OCI-LY3 (cell line): ENCODE measurements around the gene PSMD9.

Source experiments
- H2AFZ ChIP-seq: fragments of 200-600, 300-600 bp; shearing (Covaris generic); 2 replicates; pipeline ENCODE4 v1.6.0; 2014; ENCODE audit warnings: antibody characterized with exemption, low read depth, low read length
- H3K27ac ChIP-seq: fragments of 200-600, 300-600 bp; sonication (generic); 2 replicates; pipeline ENCODE4 v1.5.1; 2014; ENCODE audit warnings: mild to moderate bottlenecking, low read length, moderate library complexity, mixed read lengths
- H3K27me3 ChIP-seq: fragments of 200-600, 300-600 bp; sonication (generic); 2 replicates; pipeline ENCODE4 v1.6.1; 2014; ENCODE audit warnings: low read depth, low read length, mixed read lengths
- H3K36me3 ChIP-seq: fragments of 200-600, 300-600 bp; sonication (generic); replicated peaks from 2 replicates; pipeline ENCODE3; 2014; ENCODE audit warnings: low read depth, low read length, mixed read lengths
- H3K4me1 ChIP-seq: fragments of 300-600, 200-600 bp; sonication (generic); 2 replicates; pipeline ENCODE4 v1.6.1; 2014; ENCODE audit warnings: low read length, mixed read lengths
- H3K4me2 ChIP-seq: fragments of 200-600, 300-600 bp; sonication (generic); 2 replicates; pipeline ENCODE4 v1.6.1; 2014; ENCODE audit warnings: low read length, mixed read lengths
- H3K4me3 ChIP-seq: fragments of 300-600, 200-600 bp; sonication (generic); 2 replicates; pipeline ENCODE4 v1.5.1; 2014; ENCODE audit warnings: antibody characterized with exemption, mild to moderate bottlenecking, low read length, moderate library complexity
- H3K79me2 ChIP-seq: fragments of 300-600, 200-600 bp; shearing (Covaris generic); 2 replicates; pipeline ENCODE4 v1.6.1; 2014; ENCODE audit warnings: mild to moderate bottlenecking, low read length, mixed read lengths
- H3K9ac ChIP-seq: fragments of 300-600, 200-600 bp; shearing (Covaris generic); 2 replicates; pipeline ENCODE4 v1.6.0; 2014; ENCODE audit warnings: mild to moderate bottlenecking, low read length, moderate library complexity
- H3K9me3 ChIP-seq: fragments of 200-600, 300-600 bp; shearing (Covaris generic); 2 replicates; pipeline ENCODE4 v1.6.1; 2014; ENCODE audit warnings: low read length, mixed read lengths; ENCODE audit not compliant: insufficient read depth
- H4K20me1 ChIP-seq: fragments of 200-600, 300-600 bp; sonication (generic); 2 replicates; pipeline ENCODE4 v1.6.1; 2016; ENCODE audit warnings: low read length, mixed read lengths; ENCODE audit not compliant: insufficient read depth
- EZH2phosphoT487 ChIP-seq: fragments of 200-600 bp; shearing (Covaris generic); IDR thresholded peaks from 2 replicates; pipeline ENCODE4 v1.6.1; 2018; ENCODE audit warnings: antibody characterized with exemption, mixed run types, low read depth
- TF ChIP-seq, protein P1 (sequence below): fragments of 200-600, 300-600 bp; sonication (generic); IDR thresholded peaks from 2 replicates; pipeline ENCODE4 v1.5.1; 2014; ENCODE audit warnings: antibody characterized with exemption, low read length, low read depth

Gene PSMD9

GRCh38 chr12:121964813-121965643 is 76.4 kb downstream of the PSMD9 start:
- Histone ChIP-seq H3K27me3 (no peaks in the 10 kb centered on the region), H3K4me1 (no peaks in the 10 kb centered on the region), H4K20me1 (no peaks in the 10 kb centered on the region), H3K4me3 (no peak overlapping the region), H3K79me2 (no peaks in the 10 kb centered on the region), H3K4me2 (no peak overlapping the region), H3K9ac (no peak overlapping the region), H3K36me3 (no peaks in the 10 kb centered on the region), H3K27ac (no peak overlapping the region), H3K9me3 (no peaks in the 10 kb centered on the region), H2AFZ (no peak overlapping the region)
- TF ChIP-seq, protein P1, sequence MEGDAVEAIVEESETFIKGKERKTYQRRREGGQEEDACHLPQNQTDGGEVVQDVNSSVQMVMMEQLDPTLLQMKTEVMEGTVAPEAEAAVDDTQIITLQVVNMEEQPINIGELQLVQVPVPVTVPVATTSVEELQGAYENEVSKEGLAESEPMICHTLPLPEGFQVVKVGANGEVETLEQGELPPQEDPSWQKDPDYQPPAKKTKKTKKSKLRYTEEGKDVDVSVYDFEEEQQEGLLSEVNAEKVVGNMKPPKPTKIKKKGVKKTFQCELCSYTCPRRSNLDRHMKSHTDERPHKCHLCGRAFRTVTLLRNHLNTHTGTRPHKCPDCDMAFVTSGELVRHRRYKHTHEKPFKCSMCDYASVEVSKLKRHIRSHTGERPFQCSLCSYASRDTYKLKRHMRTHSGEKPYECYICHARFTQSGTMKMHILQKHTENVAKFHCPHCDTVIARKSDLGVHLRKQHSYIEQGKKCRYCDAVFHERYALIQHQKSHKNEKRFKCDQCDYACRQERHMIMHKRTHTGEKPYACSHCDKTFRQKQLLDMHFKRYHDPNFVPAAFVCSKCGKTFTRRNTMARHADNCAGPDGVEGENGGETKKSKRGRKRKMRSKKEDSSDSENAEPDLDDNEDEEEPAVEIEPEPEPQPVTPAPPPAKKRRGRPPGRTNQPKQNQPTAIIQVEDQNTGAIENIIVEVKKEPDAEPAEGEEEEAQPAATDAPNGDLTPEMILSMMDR = no peak
- TF ChIP-seq EZH2phosphoT487 = no peak

- TF ChIP-seq EZH2phosphoT487 = no peak
- TF ChIP-seq, protein P1 = no peak
- H3K27ac ChIP-seq = no peak overlapping the region
- no peaks in the 10 kb centered on the region for H3K4me1 ChIP-seq
- H3K79me2 ChIP-seq = no peaks in the 10 kb centered on the region
- H3K9me3 ChIP-seq = no peaks in the 10 kb centered on the region
- H4K20me1 ChIP-seq = no peaks in the 10 kb centered on the region
- no peaks in the 10 kb centered on the region for H3K27me3 ChIP-seq
- H3K4me3 ChIP-seq = no peak overlapping the region
- no peak overlapping the region for H3K9ac ChIP-seq
- no peaks in the 10 kb centered on the region for H3K36me3 ChIP-seq
- no peak overlapping the region for H2AFZ ChIP-seq
- no peak overlapping the region for H3K4me2 ChIP-seq
Measured at GRCh38 chr12:121966959-121967358, 78.4 kb downstream of the PSMD9 start.
